CD14-positive monocyte (primary cell): ENCODE results near the gene FAM120A. TPM values are rescaled to one million over a fixed set of nuclear protein-coding genes. Genes with fewer than 3 reads are reported as not detected.

Experiments
- DNase-seq, 3 donors: peaks; one replicate each; pipeline ENCODE4 v3.0.0-alpha.2; 2011 to 2022
- H2AFZ ChIP-seq: 2 replicates; pipeline ENCODE4 v1.6.0; 2012; ENCODE audit warnings: mild to moderate bottlenecking, low read depth, low read length, inconsistent platforms; ENCODE audit not compliant: insufficient read depth, poor library complexity, severe bottlenecking
- H3K27ac ChIP-seq, 2 donors: 1 replicate in 1 of 2; 2 replicates in 1 of 2; pipeline ENCODE4 v1.5.1; 2012 to 2013; ENCODE audit warnings: low read length in 2 of 2, control low read depth in 1 of 2, inconsistent platforms in 1 of 2, low read depth in 1 of 2, mild to moderate bottlenecking in 1 of 2
- H3K27me3 ChIP-seq, 2 donors: one replicate each; pipeline versions ENCODE4 v1.6.0 to v1.6.1; 2011 to 2013; ENCODE audit warnings: low read length in 2 of 2; ENCODE audit not compliant: control insufficient read depth in 2 of 2, insufficient read depth in 2 of 2
- H3K36me3 ChIP-seq, 2 donors: replicated peaks in 1 of 2; 1 replicate in 1 of 2; 2 replicates in 1 of 2; pipeline versions ENCODE4 v1.5.1 to v1.6.1; 2012 to 2013; ENCODE audit warnings: low read length in 2 of 2, control low read depth in 1 of 2, inconsistent platforms in 1 of 2, mild to moderate bottlenecking in 1 of 2; ENCODE audit not compliant: insufficient read depth in 2 of 2, control insufficient read depth in 1 of 2
- H3K4me1 ChIP-seq, 2 donors: 1 replicate in 1 of 2; 2 replicates in 1 of 2; pipeline versions ENCODE4 v1.5.1 to v1.6.1; 2012 to 2013; ENCODE audit warnings: low read length in 2 of 2, control low read depth in 1 of 2, inconsistent platforms in 1 of 2, mild to moderate bottlenecking in 1 of 2, moderate library complexity in 1 of 2; ENCODE audit not compliant: insufficient read depth in 2 of 2, control insufficient read depth in 1 of 2
- H3K4me2 ChIP-seq: replicated peaks from 2 replicates; pipeline ENCODE3; 2012; ENCODE audit warnings: low read length, moderate library complexity, mild to moderate bottlenecking; ENCODE audit not compliant: poor library complexity, severe bottlenecking; ENCODE audit errors: extremely low read depth
- H3K4me3 ChIP-seq, 3 experiments: fragments of 200-600 bp in 1 of 3; sonication (generic) in 1 of 3; replicated peaks in 1 of 3; 1 replicate in 2 of 3; 2 replicates in 1 of 3; pipeline ENCODE4 v1.5.1; 2011 to 2013; ENCODE audit warnings: low read length in 3 of 3, mild to moderate bottlenecking in 3 of 3, control low read depth in 2 of 3, low read depth in 2 of 3, inconsistent platforms in 1 of 3, moderate library complexity in 1 of 3
- H3K79me2 ChIP-seq: 2 replicates; pipeline ENCODE4 v1.6.0; 2012; ENCODE audit warnings: mild to moderate bottlenecking, control low read depth, inconsistent platforms, low read length, moderate library complexity; ENCODE audit not compliant: insufficient read depth
- H3K9ac ChIP-seq: 2 replicates; pipeline ENCODE4 v1.6.0; 2017; ENCODE audit warnings: low read length, mild to moderate bottlenecking; ENCODE audit not compliant: insufficient read depth, poor library complexity, severe bottlenecking
- H3K9me3 ChIP-seq, 2 donors: replicated peaks in 1 of 2; 1 replicate in 1 of 2; 2 replicates in 1 of 2; pipeline versions ENCODE4 v1.5.1 to v1.6.1; 2012 to 2013; ENCODE audit warnings: low read length in 2 of 2, control low read depth in 1 of 2; ENCODE audit not compliant: control insufficient read depth in 1 of 2, insufficient read depth in 1 of 2
- H4K20me1 ChIP-seq: 2 replicates; pipeline ENCODE4 v1.6.0; 2012; ENCODE audit warnings: mild to moderate bottlenecking, low read length, control low read depth, moderate library complexity; ENCODE audit not compliant: insufficient read depth
- H3K27ac Mint-ChIP-seq, 7 donors: one replicate each; pipeline ENCODE4 v1.8.0; 2020; ENCODE audit warnings: mild to moderate bottlenecking in 7 of 7, mixed read lengths in 7 of 7, moderate library complexity in 6 of 7, inconsistent platforms in 2 of 7
- H3K27me3 Mint-ChIP-seq, 3 donors: one replicate each; pipeline ENCODE4 v1.8.0; 2021 to 2022; ENCODE audit warnings: low read depth in 3 of 3, mild to moderate bottlenecking in 3 of 3, mixed read lengths in 3 of 3, moderate library complexity in 3 of 3, inconsistent platforms in 1 of 3
- H3K36me3 Mint-ChIP-seq, 2 donors: one replicate each; pipeline ENCODE4 v1.8.0; 2020; ENCODE audit warnings: mixed read lengths in 2 of 2, inconsistent platforms in 1 of 2, mild to moderate bottlenecking in 1 of 2
- H3K4me1 Mint-ChIP-seq: one replicate; pipeline ENCODE4 v1.8.0; 2020; ENCODE audit warnings: mild to moderate bottlenecking, mixed read lengths
- H3K4me3 Mint-ChIP-seq, 2 donors: one replicate each; pipeline ENCODE4 v1.8.0; 2020; ENCODE audit warnings: mild to moderate bottlenecking in 2 of 2, mixed read lengths in 2 of 2, moderate library complexity in 1 of 2
- H3K9me3 Mint-ChIP-seq, 7 donors: one replicate each; pipeline ENCODE4 v1.8.0; 2020 to 2022; ENCODE audit warnings: mixed read lengths in 7 of 7, mild to moderate bottlenecking in 6 of 7, moderate library complexity in 6 of 7, inconsistent platforms in 2 of 7
- CTCF ChIP-seq: fragments of 200-600 bp; IDR thresholded peaks from one replicate; pipeline ENCODE4 v1.8.0; 2022; ENCODE audit warnings: antibody characterized with exemption, mild to moderate bottlenecking
- WGBS: methylation state at CpG from one replicate; pipeline ENCODE4 v1.1.5; 2013; ENCODE audit warnings: missing lambda C conversion rate; ENCODE audit not compliant: insufficient coverage; 5-methylcytosine and 5-hydroxymethylcytosine counted together
- intact Hi-C, 2 donors: fragments of 100-400 bp; cut with micrococcal nuclease; formaldehyde crosslinking; loops; one replicate each; pipeline versions ENCODE4 v1.15.0 to v1.15.1; 2023
- polyA plus RNA-seq, 3 donors: library from polyadenylated mRNA; depleted of rRNA in 1 of 3; unstranded in 2 of 3; stranded (reverse) in 1 of 3; fragments of 300-500 nt in 2 of 3; fragments of >200 nt in 1 of 3; fragmentation: Illumina TruSeq in 2 of 3; gene quantifications; 1 replicate in 2 of 3; 2 replicates in 1 of 3; pipeline ENCODE4 v1.2.3, GENCODE V29; 2012 to 2021

Gene FAM120A
- polyA plus RNA-seq, 3 donors, result 10.4 to 76.6 (median 12.7) TPM

DNA sequence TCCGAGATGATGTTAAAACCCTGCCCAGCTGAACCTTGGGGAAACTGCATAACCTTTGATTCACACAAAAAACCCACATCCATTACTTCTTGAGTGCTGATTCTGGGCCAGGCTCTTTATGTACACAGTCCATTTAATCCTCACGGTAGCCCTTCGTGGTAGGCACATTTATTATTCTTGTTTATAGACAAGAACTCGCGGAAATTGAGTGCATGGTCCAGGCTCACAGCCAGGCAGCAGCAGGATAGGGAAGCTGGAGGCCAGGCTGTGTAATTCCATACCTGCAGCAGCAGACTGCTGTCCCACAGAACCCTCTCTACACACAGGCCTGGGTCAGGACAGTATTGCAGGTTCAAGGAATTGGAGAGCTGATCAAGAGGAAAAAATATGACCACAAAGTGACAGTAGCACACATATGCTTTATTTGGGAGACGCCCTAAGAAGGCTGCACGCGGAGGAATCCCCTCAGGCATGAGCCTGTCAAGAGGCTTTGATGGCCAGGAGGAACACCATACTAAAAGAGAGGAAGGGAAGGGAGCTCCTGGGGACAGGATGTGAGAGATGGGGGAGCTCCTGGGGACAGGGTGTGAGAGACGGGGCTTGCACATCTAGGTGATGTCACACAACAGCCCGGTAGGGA, 28.4 kb upstream of the FAM120A start:
- Histone ChIP-seq H3K36me3 (no peaks in the 10 kb centered on the region), H3K79me2 (no peaks in the 10 kb centered on the region), H3K9me3 (peaks cover 0 to 18% of the 10 kb centered on the region in 2 donors), H2AFZ (no peak overlapping the region), H3K4me3 (no peak overlapping the region), H3K9ac (no peak overlapping the region), H3K4me1 (no peaks in the 10 kb centered on the region), H3K4me2 (no peak overlapping the region), H3K27ac (no peak overlapping the region), H4K20me1 (no peaks in the 10 kb centered on the region), H3K27me3 (no peaks in the 10 kb centered on the region)
- TF ChIP-seq CTCF, result no peak
- H3K36me3 Mint-ChIP-seq, result no peaks in the 10 kb centered on the region
- H3K4me1 Mint-ChIP-seq, result no peaks in the 10 kb centered on the region
- peaks cover 9 to 31% (median 22%) of the 10 kb centered on the region in 7 donors for H3K9me3 Mint-ChIP-seq
- peaks cover 1 to 5% (median 4%) of the 10 kb centered on the region in 3 donors for H3K27me3 Mint-ChIP-seq
- H3K4me3 Mint-ChIP-seq, result no peak overlapping the region
- H3K27ac Mint-ChIP-seq, result no peak overlapping the region
- intact Hi-C loops, result no loop called here
- DNase-seq, result no peak
- WGBS, result 98% methylated on average over 9 of the region's 10 CpGs

- H3K79me2 ChIP-seq, result no peaks in the 10 kb centered on the region
- no peak overlapping the region for H3K27ac ChIP-seq
- no peak overlapping the region for H2AFZ ChIP-seq
- H4K20me1 ChIP-seq, result no peaks in the 10 kb centered on the region
- 89% methylated on average over 1 of the region's 5 CpGs for WGBS
- H3K36me3 Mint-ChIP-seq, result no peaks in the 10 kb centered on the region
- H3K27me3 ChIP-seq, result no peaks in the 10 kb centered on the region
- no peak overlapping the region for H3K27ac Mint-ChIP-seq
- H3K9me3 ChIP-seq, result peaks cover 0 to 2% of the 10 kb centered on the region in 2 donors
- no peaks in the 10 kb centered on the region for H3K4me1 ChIP-seq
- H3K27me3 Mint-ChIP-seq, result peaks cover 4 to 6% (median 4%) of the 10 kb centered on the region in 3 donors
- TF ChIP-seq CTCF, result peak; percentile 21
- no peak overlapping the region for H3K9ac ChIP-seq
- no peak overlapping the region for H3K4me3 Mint-ChIP-seq
- no peak overlapping the region for H3K4me2 ChIP-seq
- H3K36me3 ChIP-seq, result no peaks in the 10 kb centered on the region
- no peak for DNase-seq
- H3K9me3 Mint-ChIP-seq, result peaks cover 0 to 11% (median 3%) of the 10 kb centered on the region in 7 donors
- H3K4me3 ChIP-seq, result no peak overlapping the region
- intact Hi-C loops, result no loop called here
- H3K4me1 Mint-ChIP-seq, result peaks cover 6% of the 10 kb centered on the region
Observed at GRCh38 chr9:93427655-93428379, 23.7 kb upstream of the FAM120A start.
